Fibroblast of lung (primary cell): ENCODE data around the gene MYO1A.

Experiments
- CTCF ChIP-seq, 2 donors: IDR thresholded peaks in 1 of 2; conservative IDR thresholded peaks in 1 of 2; 1 replicate in 1 of 2; 2 replicates in 1 of 2; pipeline ENCODE4 v1.5.1; 2011 to 2012; ENCODE audit warnings: low read length in 2 of 2, control low read depth in 1 of 2, inconsistent platforms in 1 of 2, low read depth in 1 of 2, mild to moderate bottlenecking in 1 of 2
- EZH2 ChIP-seq: IDR thresholded peaks from 2 replicates; pipeline ENCODE4 v1.5.1; 2012; ENCODE audit warnings: low read length, control low read depth, mild to moderate bottlenecking; ENCODE audit errors: missing control alignments

GRCh38 chr12:56990648-56991318 is 59.1 kb downstream of the MYO1A start:
- TF ChIP-seq CTCF (conservative IDR thresholded peaks at IDR 0.05 in 1 of 2, IDR thresholded peaks at IDR 0.05 in 1 of 2; ENCODE audit: low read depth in 1 of 2, low read length in 2 of 2) (no peak), EZH2 (no peak)
